Measurements from ENCODE around the gene EEIG2. TPM values are rescaled to one million over a fixed set of nuclear protein-coding genes. Genes with fewer than 3 reads are reported as not detected.

The EEIG2 gene
- total and polyA plus RNA-seq, 11 donors: 1.2 to 14.1 (median 4.8) TPM

DNA sequence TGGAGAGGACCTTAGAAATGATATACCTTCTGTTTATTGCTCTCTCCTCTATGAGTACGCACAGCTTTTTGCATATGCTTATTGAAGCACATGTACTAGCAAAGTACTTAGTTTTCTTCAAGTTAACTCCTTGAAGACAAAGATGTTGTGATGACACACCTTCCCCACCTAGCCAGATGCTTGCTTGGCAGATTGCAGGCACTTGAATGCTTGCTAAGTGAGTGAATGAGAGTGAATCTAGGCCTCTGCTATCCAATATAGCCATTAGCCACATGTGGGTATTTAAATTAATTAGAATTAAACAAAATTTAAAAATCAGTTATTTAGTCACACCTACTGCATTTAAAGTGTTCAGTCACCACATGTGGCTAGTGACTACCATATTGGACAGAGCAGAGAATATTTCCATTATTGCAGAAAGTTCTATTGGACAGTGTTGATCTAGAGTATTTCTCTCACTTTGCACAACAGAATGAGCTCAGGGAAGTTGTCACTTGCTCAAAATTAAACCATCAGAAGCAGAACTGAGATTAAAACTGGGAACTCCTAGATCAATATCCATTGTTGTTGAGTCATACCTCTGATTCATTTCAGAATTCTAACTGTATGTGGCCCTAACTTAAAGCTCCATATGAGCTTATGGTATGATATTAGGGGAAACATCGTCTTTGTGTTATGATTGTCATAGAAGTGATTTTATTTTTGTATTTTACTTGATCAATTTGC, 8.6 kb upstream of the EEIG2 start:
- DNase-seq (no peak), ATAC-seq (no peak)
- no peaks in the 10 kb centered on the region for H3K36me3 ChIP-seq
- WGBS, 4 donors: 87 to 94% (median 92%) methylated on average over 2 of the region's 2 CpGs
- no peak overlapping the region for H3K4me3 ChIP-seq
- H3K27me3 ChIP-seq: no peaks in the 10 kb centered on the region
- peaks cover 0 to 5% (median 0%) of the 10 kb centered on the region in 12 donors for H3K9me3 ChIP-seq
- peaks cover 0 to 12% (median 0%) of the 10 kb centered on the region in 12 donors for H3K4me1 ChIP-seq
- TF ChIP-seq, protein P1, sequence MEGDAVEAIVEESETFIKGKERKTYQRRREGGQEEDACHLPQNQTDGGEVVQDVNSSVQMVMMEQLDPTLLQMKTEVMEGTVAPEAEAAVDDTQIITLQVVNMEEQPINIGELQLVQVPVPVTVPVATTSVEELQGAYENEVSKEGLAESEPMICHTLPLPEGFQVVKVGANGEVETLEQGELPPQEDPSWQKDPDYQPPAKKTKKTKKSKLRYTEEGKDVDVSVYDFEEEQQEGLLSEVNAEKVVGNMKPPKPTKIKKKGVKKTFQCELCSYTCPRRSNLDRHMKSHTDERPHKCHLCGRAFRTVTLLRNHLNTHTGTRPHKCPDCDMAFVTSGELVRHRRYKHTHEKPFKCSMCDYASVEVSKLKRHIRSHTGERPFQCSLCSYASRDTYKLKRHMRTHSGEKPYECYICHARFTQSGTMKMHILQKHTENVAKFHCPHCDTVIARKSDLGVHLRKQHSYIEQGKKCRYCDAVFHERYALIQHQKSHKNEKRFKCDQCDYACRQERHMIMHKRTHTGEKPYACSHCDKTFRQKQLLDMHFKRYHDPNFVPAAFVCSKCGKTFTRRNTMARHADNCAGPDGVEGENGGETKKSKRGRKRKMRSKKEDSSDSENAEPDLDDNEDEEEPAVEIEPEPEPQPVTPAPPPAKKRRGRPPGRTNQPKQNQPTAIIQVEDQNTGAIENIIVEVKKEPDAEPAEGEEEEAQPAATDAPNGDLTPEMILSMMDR (IDR thresholded peaks at IDR 0.05): no peak
- TF ChIP-seq POLR2A (IDR thresholded peaks at IDR 0.05): no peak
- intact Hi-C loops (cut with DNase I): no loop called here
- peak overlapping the region in 1 of 12 donors; percentile 84 for H3K27ac ChIP-seq

DNA sequence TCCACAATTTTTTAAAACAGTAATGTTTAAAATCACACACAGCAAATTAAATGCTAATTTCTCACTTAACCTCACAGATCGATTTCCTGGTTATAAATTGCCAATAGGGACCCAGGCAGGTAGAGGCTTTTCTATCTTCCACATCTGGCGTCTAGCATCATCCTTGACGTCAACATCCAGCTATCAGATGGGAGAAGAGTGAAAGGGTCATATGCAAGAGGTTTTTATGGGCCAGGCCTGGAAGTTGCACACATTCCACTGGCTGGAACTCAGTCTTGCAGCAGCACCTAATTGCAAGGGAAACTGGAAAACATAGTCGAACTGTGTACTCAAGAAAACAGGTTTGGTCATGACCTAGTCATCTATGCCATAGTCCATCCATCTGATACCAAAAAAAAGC, 6.0 kb upstream of the EEIG2 start:
- no peak for TF ChIP-seq POLR2A (IDR thresholded peaks at IDR 0.05)
- Histone ChIP-seq H3K36me3 (no peaks in the 10 kb centered on the region), H3K27ac (no peak overlapping the region), H3K4me3 (no peak overlapping the region), H3K4me1 (peaks cover 0 to 30% (median 0%) of the 10 kb centered on the region in 12 donors), H3K9me3 (no peaks in the 10 kb centered on the region), H3K27me3 (no peaks in the 10 kb centered on the region)
- DNase-seq (no peak), ATAC-seq (no peak)
- intact Hi-C loops (cut with DNase I): no loop called here
- 84 to 93% (median 91%) methylated on average over 4 of the region's 4 CpGs for WGBS, 4 donors

DNA sequence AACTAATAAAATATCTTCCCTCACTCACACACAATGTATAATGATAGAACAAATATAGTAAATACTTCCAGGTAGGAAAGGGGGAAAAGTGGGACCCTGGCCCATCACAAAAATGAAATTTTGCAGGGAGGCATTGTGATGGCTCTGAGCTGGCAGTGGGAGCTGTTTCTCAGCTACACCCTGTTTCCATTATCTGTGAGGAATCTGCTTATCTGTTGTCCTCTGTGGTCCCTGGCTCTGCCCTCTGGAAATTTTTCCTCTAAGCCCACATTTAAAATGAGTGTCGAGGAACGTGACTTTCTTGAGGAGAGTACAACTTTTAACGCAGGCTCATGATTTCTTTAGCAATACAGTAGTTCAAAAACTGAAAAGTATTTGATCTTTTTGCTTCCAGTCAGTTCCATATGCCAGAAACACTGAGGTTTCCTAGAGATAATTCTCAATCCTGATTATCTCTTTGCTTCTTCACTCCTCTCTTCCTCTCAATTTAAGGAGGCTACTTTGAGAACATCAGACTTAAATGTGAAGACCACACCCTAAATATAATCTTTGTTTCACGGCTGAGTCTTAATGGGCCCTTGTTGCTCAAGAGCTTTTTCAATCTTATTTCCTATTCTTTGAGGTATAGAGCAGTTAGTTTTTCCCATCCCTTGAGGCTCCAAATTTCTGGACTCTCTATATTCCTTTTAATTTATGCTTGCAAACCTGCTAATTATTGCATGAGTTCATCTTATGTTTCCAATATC, 5.0 kb upstream of the EEIG2 start:
- H3K9me3 ChIP-seq: no peaks in the 10 kb centered on the region
- ATAC-seq (no peak), DNase-seq (no peak)
- intact Hi-C loops (cut with DNase I): loop anchor here in 6 of 10 donors (5.0 kb wide), 4 partner anchors 38 to 87 kb away; no protein-coding TSS in a partner anchor
- no peak overlapping the region for H3K4me3 ChIP-seq
- H3K4me1 ChIP-seq: peaks cover 0 to 38% (median 0%) of the 10 kb centered on the region in 12 donors
- H3K36me3 ChIP-seq: no peaks in the 10 kb centered on the region
- no peak overlapping the region for H3K27ac ChIP-seq
- TF ChIP-seq, protein P1 (IDR thresholded peaks at IDR 0.05): no peak
- TF ChIP-seq POLR2A (IDR thresholded peaks at IDR 0.05): no peak
- 47 to 77% (median 67%) methylated on average over 4 of the region's 4 CpGs for WGBS, 4 donors
- no peaks in the 10 kb centered on the region for H3K27me3 ChIP-seq

DNA sequence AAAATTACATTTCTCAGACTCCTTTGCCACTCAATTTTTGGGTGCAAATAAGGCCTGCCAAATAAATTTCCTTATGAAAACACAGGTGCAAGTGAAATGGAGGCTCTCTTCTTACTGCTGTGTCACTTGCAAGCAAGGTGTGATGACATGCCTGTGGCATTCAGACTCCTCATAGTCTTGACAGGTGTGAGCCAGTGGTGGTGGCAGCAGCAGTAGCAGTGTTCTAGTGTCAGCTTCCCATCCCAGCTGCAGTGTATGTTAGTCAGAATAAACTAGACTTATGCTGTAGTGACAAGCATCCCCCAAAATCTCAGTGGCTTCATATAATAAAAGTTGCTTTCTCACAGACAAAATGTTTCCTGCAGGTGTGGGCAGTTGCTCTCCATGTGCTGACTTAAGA, 3.8 kb upstream of the EEIG2 start:
- Histone ChIP-seq H3K4me1 (peaks cover 0 to 41% (median 4%) of the 10 kb centered on the region in 12 donors), H3K27ac (peak overlapping the region in 1 of 12 donors; percentile 92), H3K27me3 (no peaks in the 10 kb centered on the region), H3K36me3 (no peaks in the 10 kb centered on the region), H3K4me3 (no peak overlapping the region), H3K9me3 (no peaks in the 10 kb centered on the region)
- TF ChIP-seq, protein P1 (IDR thresholded peaks at IDR 0.05): no peak
- TF ChIP-seq POLR2A (IDR thresholded peaks at IDR 0.05): no peak
- intact Hi-C loops (cut with DNase I): loop anchor here in 6 of 10 donors (5.0 kb wide), 4 partner anchors 39 to 86 kb away; no protein-coding TSS in a partner anchor
- DNase-seq (no peak), ATAC-seq (no peak)

Measured in heart left ventricle (tissue), 16 donors.